Measurements from ENCODE around the gene KCNF1.

DNA sequence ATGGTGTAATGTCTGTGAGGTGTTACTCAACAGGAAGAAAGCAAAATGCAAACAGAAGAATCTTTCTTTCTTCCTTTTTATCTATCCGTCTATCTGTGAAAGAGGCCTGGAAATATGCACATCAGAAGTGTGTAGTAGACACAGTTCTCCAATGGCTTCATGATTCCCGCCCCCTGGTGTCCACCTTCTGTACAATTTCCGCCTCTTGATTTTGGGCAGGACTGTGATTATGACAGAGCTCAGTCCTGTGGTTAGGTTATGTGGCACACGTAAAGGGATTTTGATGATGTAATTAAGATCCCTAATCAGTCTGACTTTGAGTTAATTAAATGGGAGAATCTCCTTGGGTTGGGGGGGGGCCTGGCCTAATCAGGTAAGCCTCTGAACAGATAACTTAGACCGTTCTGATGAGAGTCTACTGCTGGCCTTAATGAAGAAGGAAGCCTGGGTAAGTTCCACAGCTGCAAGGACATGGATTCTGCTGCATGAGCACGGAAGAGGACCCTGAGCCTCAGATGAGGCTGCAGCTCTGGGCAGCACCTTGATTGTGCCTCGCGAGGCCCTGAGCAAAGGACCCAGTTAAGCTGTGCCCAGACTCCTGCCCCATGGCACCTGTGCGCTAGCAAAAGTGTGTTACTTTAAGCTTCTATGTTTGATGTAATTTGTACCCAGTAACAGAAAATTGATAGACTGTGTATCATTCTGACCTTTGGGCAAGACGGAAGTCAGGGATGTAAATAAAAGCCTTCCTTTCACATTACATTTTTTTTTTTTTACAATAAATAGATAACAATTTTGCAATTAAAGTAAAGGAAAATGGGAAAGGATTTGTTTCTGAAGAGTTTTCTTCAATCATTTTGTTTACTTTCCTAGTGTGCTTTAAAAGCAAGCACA, 11.3 kb upstream of the KCNF1 start:
- TF ChIP-seq, protein P1, sequence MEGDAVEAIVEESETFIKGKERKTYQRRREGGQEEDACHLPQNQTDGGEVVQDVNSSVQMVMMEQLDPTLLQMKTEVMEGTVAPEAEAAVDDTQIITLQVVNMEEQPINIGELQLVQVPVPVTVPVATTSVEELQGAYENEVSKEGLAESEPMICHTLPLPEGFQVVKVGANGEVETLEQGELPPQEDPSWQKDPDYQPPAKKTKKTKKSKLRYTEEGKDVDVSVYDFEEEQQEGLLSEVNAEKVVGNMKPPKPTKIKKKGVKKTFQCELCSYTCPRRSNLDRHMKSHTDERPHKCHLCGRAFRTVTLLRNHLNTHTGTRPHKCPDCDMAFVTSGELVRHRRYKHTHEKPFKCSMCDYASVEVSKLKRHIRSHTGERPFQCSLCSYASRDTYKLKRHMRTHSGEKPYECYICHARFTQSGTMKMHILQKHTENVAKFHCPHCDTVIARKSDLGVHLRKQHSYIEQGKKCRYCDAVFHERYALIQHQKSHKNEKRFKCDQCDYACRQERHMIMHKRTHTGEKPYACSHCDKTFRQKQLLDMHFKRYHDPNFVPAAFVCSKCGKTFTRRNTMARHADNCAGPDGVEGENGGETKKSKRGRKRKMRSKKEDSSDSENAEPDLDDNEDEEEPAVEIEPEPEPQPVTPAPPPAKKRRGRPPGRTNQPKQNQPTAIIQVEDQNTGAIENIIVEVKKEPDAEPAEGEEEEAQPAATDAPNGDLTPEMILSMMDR (IDR thresholded peaks at IDR 0.05), result no peak
- no peak for TF ChIP-seq EP300 (IDR thresholded peaks at IDR 0.05)
